GM12874 (cell line): ENCODE results near the gene CDC7.

ENCODE experiments used
- TF ChIP-seq, protein P1 (sequence below): IDR thresholded peaks from 2 replicates; pipeline ENCODE4 v1.5.1; 2011; ENCODE audit warnings: low read depth, mild to moderate bottlenecking, control low read depth, low read length, moderate library complexity; ENCODE audit not compliant: insufficient read depth

The CDC7 gene

DNA sequence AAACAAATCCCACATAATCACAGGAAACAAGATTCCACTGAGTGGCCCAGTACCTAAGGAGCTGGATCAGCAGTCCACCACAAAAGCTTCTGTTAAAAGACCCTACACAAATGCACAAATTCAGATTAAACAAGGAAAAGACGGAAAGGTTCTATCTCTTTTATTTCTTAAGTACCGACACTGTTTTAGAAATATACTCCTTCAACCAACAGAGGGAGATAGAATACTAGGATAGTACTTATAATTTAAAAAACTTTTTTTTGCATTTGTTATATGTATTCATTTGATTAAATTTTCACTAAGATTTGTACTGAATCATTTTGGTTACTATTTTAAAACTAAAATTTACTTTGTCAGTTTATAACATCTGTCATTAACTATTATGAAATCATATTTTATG is 12.5 kb downstream of the CDC7 start:
- TF ChIP-seq, protein P1, sequence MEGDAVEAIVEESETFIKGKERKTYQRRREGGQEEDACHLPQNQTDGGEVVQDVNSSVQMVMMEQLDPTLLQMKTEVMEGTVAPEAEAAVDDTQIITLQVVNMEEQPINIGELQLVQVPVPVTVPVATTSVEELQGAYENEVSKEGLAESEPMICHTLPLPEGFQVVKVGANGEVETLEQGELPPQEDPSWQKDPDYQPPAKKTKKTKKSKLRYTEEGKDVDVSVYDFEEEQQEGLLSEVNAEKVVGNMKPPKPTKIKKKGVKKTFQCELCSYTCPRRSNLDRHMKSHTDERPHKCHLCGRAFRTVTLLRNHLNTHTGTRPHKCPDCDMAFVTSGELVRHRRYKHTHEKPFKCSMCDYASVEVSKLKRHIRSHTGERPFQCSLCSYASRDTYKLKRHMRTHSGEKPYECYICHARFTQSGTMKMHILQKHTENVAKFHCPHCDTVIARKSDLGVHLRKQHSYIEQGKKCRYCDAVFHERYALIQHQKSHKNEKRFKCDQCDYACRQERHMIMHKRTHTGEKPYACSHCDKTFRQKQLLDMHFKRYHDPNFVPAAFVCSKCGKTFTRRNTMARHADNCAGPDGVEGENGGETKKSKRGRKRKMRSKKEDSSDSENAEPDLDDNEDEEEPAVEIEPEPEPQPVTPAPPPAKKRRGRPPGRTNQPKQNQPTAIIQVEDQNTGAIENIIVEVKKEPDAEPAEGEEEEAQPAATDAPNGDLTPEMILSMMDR, result no peak

DNA sequence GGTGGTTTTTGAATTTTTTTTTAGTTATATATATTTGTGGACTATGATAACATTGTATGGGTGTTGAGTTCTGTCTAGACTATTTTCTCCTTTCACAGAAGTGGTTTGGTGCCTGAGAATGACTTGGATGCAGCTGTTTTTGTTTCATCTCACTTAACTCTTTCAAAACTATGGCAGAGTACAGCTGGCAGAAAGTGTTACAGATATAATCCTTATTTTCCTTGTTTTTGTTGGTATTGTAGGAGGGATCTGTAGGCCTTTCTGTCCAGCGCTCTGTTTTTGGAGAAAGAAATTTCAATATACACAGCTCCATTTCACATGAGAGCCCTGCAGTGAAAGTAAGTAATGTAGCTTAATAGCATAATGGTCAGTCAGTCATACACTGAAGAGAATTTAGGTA is 13.1 kb downstream of the CDC7 start:
- TF ChIP-seq, protein P1, result no peak

DNA sequence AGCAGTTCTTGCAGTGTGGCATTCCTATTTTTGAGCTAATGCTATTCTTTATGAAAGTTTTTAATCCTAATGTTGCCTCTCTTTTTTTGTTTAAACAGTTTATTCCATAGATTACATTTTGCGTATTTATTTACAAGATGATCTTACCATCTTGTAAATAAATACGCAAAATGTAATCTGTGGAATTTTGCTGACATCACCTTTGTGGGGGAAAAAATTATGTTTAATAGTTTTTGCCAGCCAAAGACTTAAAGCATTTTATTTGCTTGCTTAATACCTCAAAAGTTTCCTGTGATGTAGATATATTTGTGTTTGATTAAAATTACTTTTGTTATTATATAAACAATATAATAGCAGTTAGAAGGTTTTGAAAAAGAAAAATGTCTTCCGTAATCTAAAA is 15.3 kb downstream of the CDC7 start:
- TF ChIP-seq, protein P1, result no peak

DNA sequence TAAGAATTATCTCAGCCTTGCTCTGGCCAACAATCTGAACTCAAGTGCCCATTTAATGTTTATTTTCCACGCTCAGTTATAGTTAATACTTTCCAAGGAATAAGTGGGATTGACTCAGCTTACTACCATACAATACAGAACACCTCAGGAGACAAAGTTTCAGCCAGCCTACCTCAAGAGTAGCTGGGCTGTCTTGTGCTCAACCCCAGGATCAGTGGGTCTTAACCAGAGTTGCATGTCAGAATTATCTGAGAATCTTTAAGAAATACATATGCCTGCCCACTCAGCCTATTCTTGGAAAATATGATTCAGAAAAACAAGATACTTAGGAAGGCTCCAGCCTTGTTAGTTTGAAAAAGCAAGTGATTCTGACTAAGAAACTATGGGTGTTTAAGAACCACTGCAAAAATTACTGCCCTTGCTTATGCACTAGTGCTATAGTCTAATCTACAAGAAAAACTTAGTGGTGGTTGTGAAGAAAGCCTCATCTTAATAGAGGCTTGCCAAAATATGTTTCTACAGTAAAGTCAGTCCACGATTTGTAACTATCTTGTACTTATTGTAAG is 20.4 kb downstream of the CDC7 start:
- TF ChIP-seq, protein P1, result no peak

DNA sequence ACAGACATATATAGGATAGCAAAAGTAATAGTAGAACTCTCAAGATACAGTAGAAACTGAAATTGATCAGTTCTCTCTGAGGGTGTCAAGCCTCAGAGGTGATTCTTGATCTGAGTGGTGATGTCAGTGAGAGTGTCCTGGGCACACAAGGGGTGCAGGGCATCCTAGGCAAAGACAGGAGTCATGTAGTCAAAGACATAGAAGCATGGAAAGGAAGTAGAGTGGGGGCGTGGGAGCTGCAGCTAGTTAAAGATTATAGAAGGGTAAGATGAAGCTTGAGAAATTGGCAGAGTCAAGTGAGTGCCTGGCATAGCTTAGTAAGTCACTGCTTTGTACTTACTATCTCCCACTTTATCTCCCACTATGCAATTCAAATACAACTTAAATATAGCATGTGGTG is 22.8 kb downstream of the CDC7 start:
- TF ChIP-seq, protein P1, result no peak

DNA sequence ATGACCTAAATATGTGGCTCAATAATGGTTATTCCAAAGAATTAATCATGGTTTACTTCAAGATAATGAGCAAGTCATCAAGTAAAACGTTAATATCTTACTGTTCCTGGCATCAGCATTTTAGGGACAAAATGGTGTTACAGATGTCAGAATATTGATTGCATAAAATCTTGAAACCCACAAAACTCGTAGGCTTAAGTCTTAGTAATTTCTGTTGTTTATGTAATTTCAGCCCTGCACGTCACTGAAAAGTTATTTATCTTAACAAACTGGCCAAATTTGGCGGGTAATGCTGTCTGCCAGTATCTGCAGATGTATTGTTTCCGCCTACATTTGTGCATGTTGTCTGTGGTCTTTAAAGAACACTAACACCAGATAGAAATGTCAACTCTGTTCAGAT is 25.8 kb downstream of the CDC7 start:
- TF ChIP-seq, protein P1, result no peak

DNA sequence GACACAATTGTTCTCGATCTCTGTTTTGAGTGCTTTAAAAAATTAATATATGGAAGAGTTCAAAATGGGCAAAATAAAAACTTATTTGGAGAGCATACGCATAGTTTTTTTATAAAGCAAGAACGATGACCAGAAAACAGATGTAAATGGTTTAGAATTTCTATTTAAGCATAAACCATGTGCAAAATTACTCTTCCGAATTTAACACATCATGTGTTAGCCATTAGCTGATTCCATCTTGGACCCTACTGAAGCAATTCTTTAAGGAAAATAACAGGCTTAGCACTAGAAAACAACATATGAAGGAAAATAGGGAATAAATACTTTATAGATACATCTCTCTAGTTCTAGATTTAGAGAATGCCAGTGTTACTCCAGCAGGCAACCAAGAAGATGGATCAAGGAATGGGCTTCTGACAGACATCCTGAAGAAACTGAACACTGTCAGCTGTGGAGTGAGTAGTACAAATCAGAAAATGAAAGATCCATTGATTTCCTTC is 26.7 kb downstream of the CDC7 start:
- TF ChIP-seq, protein P1, result no peak
